Activated CD8-positive, alpha-beta memory T cell treated with anti-CD3 and anti-CD28 coated beads for 24 hours (primary cell): Measurements from ENCODE around the gene NT5C3B.
"Not testable (repeated sequence)": the region's sequence is repeated elsewhere in the genome, so short reads cannot be mapped to it uniquely, and the experiment has no call there.

ENCODE experiments used
- DNase-seq: peaks from one replicate; pipeline ENCODE4 v3.0.0-alpha.2; 2020

Gene NT5C3B

DNA sequence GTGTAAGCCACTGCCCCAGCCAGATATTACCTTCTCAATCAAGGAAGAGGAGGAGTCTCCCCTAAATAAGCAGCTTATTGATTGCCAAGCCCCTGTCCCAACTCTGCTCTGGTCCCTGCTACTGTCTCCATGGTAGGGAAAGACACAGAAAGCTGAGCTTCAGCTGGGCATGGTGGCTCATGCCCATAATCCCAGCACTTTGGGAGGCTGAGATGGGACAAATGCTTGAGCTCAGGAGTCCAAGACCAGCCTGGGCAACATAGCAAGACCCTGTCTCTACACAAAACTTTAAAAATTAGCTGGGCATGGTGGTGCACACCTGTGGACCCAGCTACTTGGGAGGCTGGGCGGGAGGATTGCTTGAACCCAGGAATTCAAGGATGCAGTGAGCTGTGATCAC, 56.1 kb downstream of the NT5C3B start:
- DNase-seq = no peak

DNA sequence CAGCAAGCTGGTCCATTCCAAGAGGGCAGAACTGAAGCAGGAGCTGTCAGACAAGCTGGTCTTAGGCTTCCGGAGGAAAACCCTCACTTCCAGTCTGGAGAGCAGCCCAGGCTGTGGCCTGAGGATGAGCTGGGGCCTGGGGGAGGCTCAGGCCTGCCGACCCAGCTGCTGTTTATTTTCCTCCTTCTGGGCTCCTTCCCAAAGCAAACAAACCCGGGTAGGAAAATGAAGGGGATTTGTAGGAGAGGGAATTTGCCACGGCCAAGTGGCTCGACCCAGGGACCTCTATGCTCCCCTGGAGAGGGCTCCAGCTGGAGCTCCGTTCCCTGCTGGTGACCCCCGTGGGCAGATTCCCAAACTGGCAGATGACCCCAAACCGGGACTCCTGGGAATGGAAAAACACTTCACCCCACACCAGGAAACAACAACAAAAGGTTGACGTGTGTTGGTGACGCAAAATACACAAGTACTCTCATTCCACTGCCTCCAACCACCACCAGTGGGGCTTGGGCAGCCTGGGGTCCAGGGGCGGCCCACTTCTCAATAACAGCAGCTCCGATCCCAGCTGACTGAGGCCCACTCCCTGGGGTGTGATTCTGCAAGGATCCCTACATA, 58.4 kb downstream of the NT5C3B start:
- DNase-seq = no peak

DNA sequence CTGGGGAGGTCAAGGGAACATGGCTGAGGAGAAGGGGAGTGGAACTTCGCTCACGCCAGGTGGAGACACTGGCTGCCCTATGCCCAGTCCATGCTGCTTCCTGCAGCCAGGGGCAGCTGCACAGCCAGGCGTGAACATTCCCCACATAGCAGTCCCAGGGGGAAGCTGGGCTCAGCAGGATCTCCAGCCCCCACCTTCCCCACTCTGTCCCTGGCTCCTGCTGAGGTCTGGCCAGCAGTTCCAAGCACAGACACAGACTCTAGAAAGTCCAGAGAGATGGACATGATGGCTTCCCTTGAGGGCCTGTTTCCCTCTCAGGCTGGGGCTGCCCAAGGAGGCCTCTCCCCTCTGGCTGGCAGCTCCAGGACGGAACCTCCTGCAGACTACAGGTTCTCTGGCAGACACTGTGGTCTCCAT, 58.9 kb downstream of the NT5C3B start:
- no peak for DNase-seq

DNA sequence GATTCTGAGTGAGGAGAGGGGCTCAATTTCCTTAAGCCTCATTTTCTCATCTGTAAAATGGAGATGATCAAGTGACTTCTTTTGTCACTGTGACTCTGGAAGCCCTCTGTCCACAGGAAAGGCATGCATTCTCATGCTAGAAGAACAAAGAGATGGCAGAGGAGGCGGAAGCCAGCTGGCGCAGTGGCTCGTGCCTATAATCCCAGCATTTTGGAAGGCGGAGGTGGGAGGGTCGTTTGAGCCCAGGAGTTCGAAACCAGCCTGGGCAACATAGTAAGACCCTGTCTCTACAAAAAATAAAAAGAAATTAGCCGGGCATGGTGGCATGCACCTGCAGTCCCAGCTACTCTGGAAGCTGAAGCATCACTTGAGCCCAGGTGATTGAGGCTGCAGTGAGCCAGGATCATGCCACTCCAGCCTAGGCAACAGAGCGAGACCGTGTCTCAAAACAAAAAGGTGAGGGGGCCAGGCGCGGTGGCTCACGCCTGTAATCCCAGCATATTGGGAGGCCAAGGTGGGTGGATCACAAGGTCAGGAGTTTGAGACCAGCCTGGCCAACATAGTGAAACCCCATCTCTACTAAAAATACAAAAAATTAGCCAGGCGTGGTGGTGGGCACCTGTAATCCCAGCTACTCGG, 59.7 kb downstream of the NT5C3B start:
- DNase-seq = not testable (repeated sequence)

DNA sequence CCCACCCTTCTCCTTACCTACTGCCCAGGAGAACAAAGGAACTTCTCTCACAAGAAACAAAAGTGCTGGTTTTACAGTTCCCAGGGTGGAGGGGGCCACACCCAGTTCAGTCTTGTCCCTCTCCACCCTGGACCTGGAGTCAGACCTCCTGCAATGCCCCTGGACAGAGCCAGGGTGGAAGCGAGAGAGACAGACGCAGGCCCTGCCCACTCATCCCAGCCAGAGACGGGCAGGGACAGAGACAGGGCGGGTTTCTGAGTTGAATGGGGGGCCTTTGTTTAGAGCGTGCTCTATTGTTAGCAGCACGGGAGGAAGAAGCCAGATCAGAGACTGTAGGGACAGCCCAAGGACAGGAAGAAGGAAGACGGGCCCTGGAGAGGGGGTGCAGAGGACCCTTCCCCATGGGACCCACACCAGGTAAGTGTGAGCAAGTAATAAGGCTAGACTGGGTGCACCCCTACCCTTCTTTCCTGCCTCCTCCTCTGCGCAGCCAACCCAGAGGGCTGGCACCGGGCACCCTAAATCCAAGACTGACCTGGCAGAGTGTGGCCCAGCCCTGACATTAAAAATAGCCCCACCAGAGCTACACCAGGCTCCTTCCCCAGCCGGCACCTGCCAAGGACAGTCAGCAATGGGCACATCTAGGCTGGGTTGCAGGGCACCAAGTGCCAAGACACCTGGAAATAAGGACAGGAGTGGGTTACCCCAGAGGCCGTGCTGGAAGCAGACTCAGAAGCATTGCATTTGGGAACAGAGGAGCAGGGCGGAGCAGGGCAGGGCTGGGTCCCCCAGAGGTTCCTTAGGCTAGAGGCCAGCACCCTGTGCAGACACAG, 60.4 kb downstream of the NT5C3B start:
- DNase-seq = no peak
